ENCODE data around the gene SF1.

GRCh38 chr11:64774144-64774543 lies 4.2 kb downstream of the SF1 start:
- TF ChIP-seq CTCF (IDR thresholded peaks at IDR 0.05) (no peak), ZFX (IDR thresholded peaks at IDR 0.05; ENCODE audit: borderline replicate concordance) (no peak)

All from 22Rv1 (cell line).